Left ventricle myocardium superior (tissue), 1 donor: Measurements from ENCODE around the gene THBD. TPM values are rescaled to one million over a fixed set of nuclear protein-coding genes. Genes with fewer than 3 reads are reported as not detected.

Experiments used
- ATAC-seq: fragments of 200-7000 bp; cut with Tn5 transposase; one replicate; pipeline ENCODE4 v1.9.1; 2020; ENCODE audit warnings: mild to moderate bottlenecking, moderate library complexity
- DNase-seq: peaks from one replicate; pipeline ENCODE4 v3.0.0-alpha.2; 2020
- intact Hi-C: fragments of 100-400 bp; cut with micrococcal nuclease; formaldehyde crosslinking; loops from one replicate; pipeline ENCODE4 v1.11.0; 2022
- total RNA-seq: library from RNA; stranded (reverse); fragmentation: NEBNext Ultra II Directional; extraction: Animal tissue kit (Norgen Biotek cat#: 25700); gene quantifications from one replicate; pipeline ENCODE4 v1.2.1, GENCODE V29; 2021
- donor health status: DM: no; HTN: yes; CAD: no; lungs with severe emphysema.

The THBD gene
- total RNA-seq, 1 donor from 2014 or later: 13.1 TPM

GRCh38 chr20:23021951-23022350, 27.5 kb downstream of the THBD start:
- DNase-seq (no peak), ATAC-seq (no peak)
- intact Hi-C loops: no loop called here

DNA sequence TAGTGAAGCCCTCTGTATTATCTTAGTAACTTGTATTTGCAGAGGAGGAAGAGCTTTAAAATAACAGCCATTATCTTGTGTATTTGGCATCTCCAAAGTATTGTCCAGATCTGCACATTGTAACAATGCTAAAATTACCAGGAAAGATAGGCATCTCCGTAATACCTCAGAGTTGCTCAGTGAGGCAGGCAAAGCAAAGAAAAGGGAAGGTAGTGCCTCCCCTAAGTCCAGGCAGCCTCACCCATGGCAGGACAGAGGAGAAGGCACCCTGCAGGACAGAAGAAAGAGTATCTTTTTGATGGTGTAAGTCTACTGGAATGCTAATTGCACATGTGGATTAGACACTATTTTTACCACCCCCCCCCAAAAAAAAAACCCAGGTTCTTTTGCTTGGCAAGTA, 27.9 kb downstream of the THBD start:
- intact Hi-C loops: no loop called here
- DNase-seq: no peak
- ATAC-seq: no peak

DNA sequence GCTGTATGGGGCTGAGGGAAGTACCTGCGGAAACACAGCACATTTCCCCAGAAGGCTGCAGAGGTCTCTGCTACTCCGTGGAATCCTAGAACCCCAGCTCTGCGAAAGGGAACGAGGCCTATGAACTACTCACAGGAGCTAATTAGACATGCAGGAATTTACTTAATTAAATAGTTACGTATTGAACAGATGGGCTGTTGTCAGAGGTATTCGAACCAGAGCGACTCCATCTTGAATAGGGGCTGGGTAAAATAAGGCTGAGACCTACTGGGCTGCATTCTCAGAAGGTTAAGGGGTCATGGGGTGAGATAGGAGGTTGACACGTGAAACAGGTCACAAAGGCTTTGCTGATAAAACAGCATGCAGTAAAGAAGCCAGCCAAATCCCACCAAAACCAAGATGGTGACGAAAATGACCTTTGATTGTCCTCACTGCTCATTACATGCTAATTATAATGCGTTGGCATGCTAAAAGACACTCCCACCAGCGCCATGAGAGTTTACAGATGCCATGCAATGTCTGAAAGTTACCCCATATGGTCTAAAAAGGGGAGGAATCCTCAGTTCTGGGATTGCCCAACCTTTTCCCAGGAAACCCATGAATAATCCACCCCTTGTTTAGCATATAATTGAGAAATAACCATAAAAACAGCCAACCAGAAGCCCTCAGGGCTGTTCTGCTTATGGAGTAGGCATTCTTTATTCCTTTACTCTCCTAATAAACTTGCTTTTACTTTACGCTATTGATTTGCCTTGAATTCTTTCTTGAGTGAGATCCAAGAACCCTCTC, 29.0 kb downstream of the THBD start:
- intact Hi-C loops: no loop called here
- DNase-seq: no peak
- ATAC-seq: no peak

DNA sequence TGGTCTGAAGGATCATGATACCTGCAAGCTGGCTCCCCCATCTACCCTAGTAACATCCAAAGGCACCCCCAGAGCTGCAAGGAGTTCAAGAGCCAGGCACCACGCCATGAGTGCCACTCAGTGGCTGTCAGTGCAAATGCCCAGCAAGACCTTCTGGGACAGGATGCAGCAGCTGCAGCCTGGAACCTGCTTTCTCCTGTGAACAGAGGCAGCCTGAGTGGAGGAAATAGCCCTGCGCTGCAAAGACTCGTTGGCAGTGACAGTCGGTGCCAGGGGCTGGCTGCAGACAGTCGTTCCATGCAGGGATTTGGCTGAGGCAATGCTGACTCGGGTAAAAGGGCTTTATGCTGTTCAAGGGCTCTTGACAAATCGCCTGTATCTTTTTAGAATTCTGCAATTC, 30.1 kb downstream of the THBD start:
- intact Hi-C loops: no loop called here
- ATAC-seq (no peak), DNase-seq (no peak)

GRCh38 chr20:23018941-23019340, 30.5 kb downstream of the THBD start:
- DNase-seq: no peak
- ATAC-seq: no peak
- intact Hi-C loops: no loop called here

GRCh38 chr20:23018432-23018831, 31.0 kb downstream of the THBD start:
- ATAC-seq (no peak), DNase-seq (no peak)
- intact Hi-C loops: no loop called here

GRCh38 chr20:23017516-23017915, 32.0 kb downstream of the THBD start:
- no peak for ATAC-seq
- no peak for DNase-seq
- intact Hi-C loops: no loop called here

GRCh38 chr20:23013429-23013828, 36.0 kb downstream of the THBD start:
- ATAC-seq (peak; percentile 74), DNase-seq (no peak)
- intact Hi-C loops: no loop called here

DNA sequence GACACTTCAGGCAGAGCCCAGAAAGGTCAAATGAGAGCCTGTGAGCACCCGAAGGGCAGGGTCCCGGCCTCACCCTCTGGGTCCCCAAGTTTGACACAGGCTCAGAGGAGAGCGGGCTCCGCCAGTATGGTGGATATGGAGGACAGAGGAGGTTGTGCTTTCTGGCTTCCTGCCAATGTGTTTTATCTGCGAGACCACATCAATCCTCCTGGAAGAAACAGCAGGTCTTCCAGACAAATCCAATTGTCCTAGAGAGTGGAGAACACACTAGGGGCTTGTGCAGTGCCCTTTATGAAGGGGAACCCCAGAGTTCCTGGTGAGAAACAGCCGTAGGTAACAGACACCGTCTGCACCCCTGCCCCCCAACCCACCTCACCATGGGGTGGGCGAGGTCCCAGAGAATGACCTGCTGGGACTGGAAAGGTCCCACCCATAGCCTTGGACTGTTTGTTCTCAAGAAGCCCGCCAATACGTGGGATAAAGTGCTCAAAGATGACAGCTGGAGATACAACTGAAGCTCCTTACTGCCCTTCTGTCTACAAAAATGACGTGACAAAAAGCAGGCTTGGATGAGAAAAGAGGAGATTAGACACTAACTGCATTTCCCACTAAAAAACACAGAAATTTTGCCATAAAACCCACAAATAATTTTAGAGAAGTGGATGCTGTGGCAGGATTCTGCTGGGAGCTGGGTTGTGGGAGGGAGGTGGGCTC, 38.3 kb downstream of the THBD start:
- DNase-seq (no peak), ATAC-seq (no peak)
- intact Hi-C loops: no loop called here

GRCh38 chr20:23010096-23010495, 39.4 kb downstream of the THBD start:
- DNase-seq: no peak
- no peak for ATAC-seq
- intact Hi-C loops: no loop called here

DNA sequence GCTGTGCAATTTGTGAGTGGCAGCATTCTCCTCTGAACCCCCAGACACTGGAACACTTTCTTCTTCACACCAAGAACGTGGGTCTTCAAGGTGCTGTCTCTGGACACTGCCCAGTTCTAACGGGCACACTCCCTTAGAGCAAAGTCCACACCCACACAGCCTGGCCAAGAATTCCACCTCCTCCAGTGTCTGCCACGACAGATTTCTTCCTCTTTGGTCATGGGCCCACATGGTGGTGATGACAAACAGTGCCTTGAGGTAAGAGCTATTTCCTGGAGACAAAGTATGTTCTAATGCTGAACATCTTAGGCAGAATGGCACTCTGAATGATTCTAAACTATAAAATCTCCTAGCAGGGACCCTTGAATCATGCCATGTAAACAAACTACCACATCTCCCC, 39.8 kb downstream of the THBD start:
- intact Hi-C loops: no loop called here
- DNase-seq (no peak), ATAC-seq (no peak)

DNA sequence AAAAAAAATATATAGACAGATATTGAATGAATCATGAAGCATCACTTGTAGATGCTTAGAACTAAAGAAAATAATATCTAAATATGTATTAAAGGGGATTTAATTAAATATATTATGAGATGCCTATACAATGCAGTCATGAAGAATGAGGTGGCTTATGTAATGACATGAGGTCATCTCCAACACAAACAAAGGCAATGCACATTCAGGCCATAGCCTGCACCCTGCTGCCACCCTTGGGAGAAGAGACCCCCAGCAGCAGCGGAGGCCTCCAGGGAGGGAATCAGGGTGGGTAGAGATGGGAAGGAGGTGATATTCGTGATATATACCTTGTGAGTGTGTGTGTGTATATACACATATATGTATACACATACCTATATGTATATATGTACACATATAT, 40.8 kb downstream of the THBD start:
- intact Hi-C loops: no loop called here

GRCh38 chr20:23007886-23008655, 41.4 kb downstream of the THBD start:
- no peak for ATAC-seq
- intact Hi-C loops: no loop called here
- DNase-seq: no peak

More for the DNA sequence above, 40.8 kb downstream of the THBD start:
- no peak for DNase-seq
- no peak for ATAC-seq

DNA sequence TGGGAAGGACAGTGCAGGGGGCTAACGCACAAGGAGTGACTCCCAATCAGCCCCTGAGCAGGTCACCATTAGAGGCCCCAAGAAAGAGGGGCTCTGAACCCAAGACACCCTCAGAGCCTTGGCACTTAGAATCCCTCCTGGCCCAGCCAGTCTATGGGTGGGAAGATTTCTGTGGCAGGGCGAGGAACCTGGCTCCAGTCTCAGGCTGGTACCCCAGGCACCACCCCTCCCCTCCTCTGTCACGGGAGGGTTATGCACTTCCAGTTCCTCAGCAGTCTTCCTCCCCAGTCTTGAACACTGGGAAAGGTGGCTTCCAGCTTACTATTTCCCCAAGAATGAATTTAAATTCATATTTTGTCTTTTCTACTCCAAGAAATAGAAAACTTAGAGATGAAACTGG, 42.0 kb downstream of the THBD start:
- ATAC-seq (no peak), DNase-seq (no peak)
- intact Hi-C loops: no loop called here

DNA sequence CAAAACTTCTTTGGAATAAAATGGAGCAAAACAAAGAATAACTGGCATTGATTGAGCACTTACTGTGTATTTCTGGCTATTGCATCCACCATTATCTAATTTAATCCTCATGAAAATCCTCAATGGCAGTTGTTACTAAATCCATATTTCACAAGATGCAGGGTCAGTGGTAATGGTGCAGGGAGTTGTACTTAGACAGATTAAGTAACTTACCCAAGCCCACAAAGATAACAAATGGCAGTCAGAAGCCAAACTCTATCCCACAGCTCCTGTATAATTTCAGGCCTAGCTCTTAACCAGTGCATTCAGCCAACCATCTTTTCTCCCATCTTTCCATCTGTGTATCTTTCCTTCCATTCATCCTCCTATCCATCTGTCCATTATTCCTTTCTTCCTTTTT, 43.7 kb downstream of the THBD start:
- intact Hi-C loops: no loop called here
- no peak for ATAC-seq
- DNase-seq: no peak

DNA sequence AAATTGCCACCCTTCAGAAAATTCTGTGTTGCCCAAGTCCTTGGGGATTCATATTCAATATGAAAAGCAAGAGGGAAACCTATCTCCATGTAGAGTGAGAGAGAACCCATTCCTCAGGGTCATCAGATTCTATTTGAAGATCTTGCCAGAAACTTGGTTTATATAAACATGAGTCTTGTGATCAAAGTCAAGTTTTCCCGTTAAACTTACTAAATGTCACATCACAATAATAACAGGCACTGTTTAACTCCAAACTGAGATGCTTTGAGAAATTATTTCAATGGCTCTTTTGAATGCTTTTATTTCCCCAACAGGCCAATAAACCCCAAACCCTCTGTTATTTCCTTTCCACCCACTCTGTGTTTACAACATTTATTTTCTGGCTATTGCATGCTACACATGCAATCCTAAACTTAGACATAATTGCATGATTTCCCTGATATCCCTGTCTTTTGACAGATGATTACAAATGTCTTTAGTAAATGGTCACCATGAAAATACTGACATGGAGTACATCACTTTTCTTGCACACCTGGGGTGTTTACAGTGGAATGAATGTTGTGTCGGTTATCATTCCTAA, 45.5 kb downstream of the THBD start:
- no peak for DNase-seq
- no peak for ATAC-seq
- intact Hi-C loops: no loop called here

DNA sequence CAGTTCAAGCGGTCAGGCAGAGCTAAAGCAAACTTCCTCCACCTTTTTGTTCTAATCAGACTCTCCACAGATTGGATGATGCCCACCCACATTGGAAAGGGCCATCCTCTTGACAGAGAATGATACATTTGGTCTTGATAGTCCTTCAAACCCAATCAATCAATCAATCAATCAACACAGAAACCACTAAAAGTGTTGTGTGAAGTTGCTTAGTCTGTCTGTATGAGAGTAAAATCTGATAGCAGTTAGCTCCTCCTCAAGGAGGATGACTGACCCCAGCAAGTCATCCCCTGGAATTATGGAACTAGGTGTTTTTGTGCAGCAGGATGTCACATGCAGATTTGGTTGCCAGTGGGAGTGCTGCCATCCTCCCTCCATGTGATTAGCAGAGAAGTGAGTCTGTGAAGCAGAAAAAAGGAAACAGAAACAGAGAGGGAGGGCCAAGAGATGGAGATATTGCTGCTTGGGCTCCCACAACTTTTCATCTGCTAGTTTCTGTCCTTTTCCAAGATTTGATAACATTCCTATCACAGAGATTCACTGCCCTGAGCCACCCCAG, 46.3 kb downstream of the THBD start:
- intact Hi-C loops: no loop called here
- ATAC-seq (no peak), DNase-seq (no peak)

DNA sequence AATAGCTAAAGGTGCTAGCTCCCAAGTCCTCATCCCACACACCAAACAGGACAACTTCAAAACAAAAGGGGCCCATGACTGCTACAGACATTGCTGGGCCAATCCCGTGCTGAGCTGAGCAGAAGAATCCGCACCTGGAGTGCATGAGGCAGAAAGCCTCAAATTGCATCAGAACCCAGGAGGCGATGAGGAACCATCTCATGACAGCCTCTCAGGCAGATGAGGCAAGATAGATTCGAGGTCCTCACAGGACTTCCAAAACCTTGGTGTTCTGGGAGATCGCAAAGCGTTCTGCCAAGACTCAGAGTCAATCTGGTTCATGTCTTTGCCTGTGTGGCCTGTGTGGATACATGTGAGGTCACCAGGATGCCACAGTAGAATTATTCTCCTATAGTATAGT, 47.2 kb downstream of the THBD start:
- intact Hi-C loops: no loop called here
- DNase-seq: no peak
- ATAC-seq: no peak

DNA sequence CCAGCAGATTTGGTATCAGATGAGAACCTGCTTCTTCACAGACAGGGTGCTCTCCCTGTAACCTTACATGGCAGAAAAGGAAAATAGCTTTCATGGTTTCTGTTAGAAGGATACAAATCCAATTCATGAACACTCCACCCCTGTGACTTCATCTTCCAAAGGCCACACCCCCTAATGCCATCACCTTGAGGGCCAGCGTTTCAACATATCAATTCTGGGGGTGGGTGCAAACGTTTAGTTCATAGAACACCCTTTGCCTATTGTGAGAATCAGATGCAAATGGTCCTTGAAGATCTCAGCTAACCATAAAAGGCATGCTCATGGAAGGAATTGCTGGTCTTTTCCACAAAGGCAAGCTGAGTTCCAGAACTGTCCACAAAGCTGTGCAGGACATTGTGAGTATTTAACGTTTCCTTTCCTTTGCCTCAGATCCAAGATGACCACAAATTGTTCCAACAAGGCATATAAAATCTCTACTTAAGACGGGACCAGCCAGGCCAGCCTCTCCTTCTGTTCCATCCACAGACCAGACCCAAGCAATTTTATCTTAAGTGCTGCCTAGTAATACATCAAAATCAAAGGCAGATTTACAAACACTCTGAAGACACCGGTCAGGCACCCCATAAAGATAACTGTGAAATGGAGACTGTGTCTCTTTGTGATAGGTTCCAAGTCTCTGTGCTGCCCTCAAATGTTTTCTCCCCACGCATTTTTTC, 49.1 kb downstream of the THBD start:
- DNase-seq (no peak), ATAC-seq (no peak)
- intact Hi-C loops: no loop called here
